Fibroblast of lung (primary cell): ENCODE data around the gene KIF1A. TPM values are rescaled to one million over a fixed set of nuclear protein-coding genes. Genes with fewer than 3 reads are reported as not detected.
"Not testable (repeated sequence)": the region's sequence is repeated elsewhere in the genome, so short reads cannot be mapped to it uniquely, and the experiment has no call there.

Experiments
- DNase-seq, 2 donors: peaks; one replicate each; pipeline versions ENCODE4 v3.0.0 to v3.0.0-alpha.2; 2010; ENCODE audit warnings: low read depth in 2 of 2
- H2AFZ ChIP-seq: 2 replicates; pipeline ENCODE4 v1.5.1; 2012; ENCODE audit warnings: low read length, control low read depth, inconsistent platforms
- H3K27ac ChIP-seq: 2 replicates; pipeline ENCODE4 v1.5.1; 2011; ENCODE audit warnings: low read length, control low read depth; ENCODE audit not compliant: insufficient read depth
- H3K27me3 ChIP-seq: 2 replicates; pipeline ENCODE4 v1.5.1; 2011; ENCODE audit warnings: mild to moderate bottlenecking, low read length; ENCODE audit not compliant: control insufficient read depth, insufficient read depth
- H3K36me3 ChIP-seq: 2 replicates; pipeline ENCODE4 v1.5.1; 2011; ENCODE audit warnings: low read length; ENCODE audit not compliant: control insufficient read depth, insufficient read depth
- H3K4me1 ChIP-seq: 2 replicates; pipeline ENCODE4 v1.5.1; 2011; ENCODE audit warnings: low read length; ENCODE audit not compliant: control insufficient read depth, insufficient read depth; ENCODE audit errors: extremely low read depth
- H3K4me2 ChIP-seq: 2 replicates; pipeline ENCODE4 v1.5.1; 2011; ENCODE audit warnings: low read length, control low read depth; ENCODE audit not compliant: insufficient read depth; ENCODE audit errors: extremely low read depth
- H3K4me3 ChIP-seq, 4 experiments: fragments of 200-600 bp in 1 of 4; sonication (generic) in 1 of 4; replicated peaks in 1 of 4; 2 replicates each; pipeline ENCODE4 v1.5.1; 2011 to 2016; ENCODE audit warnings: low read length in 4 of 4, low read depth in 3 of 4, mild to moderate bottlenecking in 3 of 4, control low read depth in 2 of 4, inconsistent platforms in 1 of 4, mixed read lengths in 1 of 4; ENCODE audit not compliant: insufficient read depth in 1 of 4; ENCODE audit errors: control extremely low read depth in 1 of 4
- H3K79me2 ChIP-seq: 2 replicates; pipeline ENCODE4 v1.5.1; 2012; ENCODE audit warnings: mild to moderate bottlenecking, low read length, inconsistent platforms; ENCODE audit not compliant: control insufficient read depth, insufficient read depth
- H3K9ac ChIP-seq: 2 replicates; pipeline ENCODE4 v1.5.1; 2011; ENCODE audit warnings: mild to moderate bottlenecking, low read length, control low read depth; ENCODE audit not compliant: insufficient read depth
- H3K9me3 ChIP-seq: 2 replicates; pipeline ENCODE4 v1.5.1; 2012; ENCODE audit warnings: low read depth, low read length; ENCODE audit not compliant: control insufficient read depth, insufficient read depth
- H4K20me1 ChIP-seq: 2 replicates; pipeline ENCODE4 v1.5.1; 2011; ENCODE audit warnings: low read length; ENCODE audit not compliant: control insufficient read depth, insufficient read depth; ENCODE audit errors: extremely low read depth
- CTCF ChIP-seq, 2 donors: IDR thresholded peaks in 1 of 2; conservative IDR thresholded peaks in 1 of 2; 1 replicate in 1 of 2; 2 replicates in 1 of 2; pipeline ENCODE4 v1.5.1; 2011 to 2012; ENCODE audit warnings: low read length in 2 of 2, control low read depth in 1 of 2, inconsistent platforms in 1 of 2, low read depth in 1 of 2, mild to moderate bottlenecking in 1 of 2
- EZH2 ChIP-seq: IDR thresholded peaks from 2 replicates; pipeline ENCODE4 v1.5.1; 2012; ENCODE audit warnings: low read length, control low read depth, mild to moderate bottlenecking; ENCODE audit errors: missing control alignments
- polyA plus RNA-seq, 2 donors: library from polyadenylated mRNA; depleted of rRNA in 1 of 2; stranded (reverse) in 1 of 2; unstranded in 1 of 2; fragments of >200 nt; gene quantifications; 2 replicates each; pipeline ENCODE4 v1.2.1, GENCODE V29; 2011 to 2012; ENCODE audit warnings: missing spikeins in 1 of 2
- total RNA-seq: library from RNA; depleted of rRNA; stranded (reverse); fragments of >200 nt; gene quantifications from 2 replicates; pipeline ENCODE4 v1.2.1, GENCODE V29; 2014

The KIF1A gene
- total and polyA plus RNA-seq, 2 donors (not counting 1 experiment from before 2014, with no cell fraction given): 0.05 TPM; not detected in 1

DNA sequence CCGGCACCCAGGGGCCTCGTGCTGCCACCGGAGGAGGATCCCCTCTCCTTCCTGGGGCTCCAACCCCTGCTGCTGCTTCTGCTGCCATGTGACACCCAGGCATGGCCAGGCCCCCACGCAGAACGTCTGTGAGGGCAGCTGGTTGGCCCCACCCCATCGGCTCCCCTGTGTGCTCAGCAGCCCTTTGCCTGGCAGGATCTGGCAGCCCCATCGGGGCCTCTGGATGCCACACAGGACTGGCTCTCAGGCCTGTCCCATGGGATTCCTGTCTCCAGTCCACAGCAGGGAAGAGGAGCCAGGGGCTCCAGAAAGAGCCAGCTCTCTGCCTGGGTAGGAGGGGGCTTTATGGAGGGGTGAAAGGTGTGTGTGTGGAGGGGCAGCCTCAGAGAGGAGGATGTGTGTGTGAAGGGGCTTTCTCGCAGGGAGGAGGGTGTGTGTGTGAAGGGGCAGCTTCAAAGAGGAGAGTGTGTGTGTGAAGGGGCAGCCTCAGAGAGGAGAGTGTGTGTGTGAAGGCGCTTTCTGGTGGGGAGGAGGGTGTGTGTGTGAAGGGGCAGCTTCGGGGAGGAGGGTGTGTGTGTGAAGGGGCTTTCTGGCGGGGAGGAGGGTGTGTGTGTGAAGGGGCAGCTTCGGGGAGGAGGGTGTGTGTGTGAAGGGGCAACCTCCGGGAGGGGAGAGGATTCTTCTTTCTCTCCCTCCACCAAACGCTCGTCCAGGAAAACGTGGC, 145.4 kb downstream of the KIF1A start:
- not testable (repeated sequence) for H3K4me3 ChIP-seq, H3K36me3 ChIP-seq, H2AFZ ChIP-seq, H3K27me3 ChIP-seq, H3K79me2 ChIP-seq, H3K27ac ChIP-seq, H3K4me2 ChIP-seq, H4K20me1 ChIP-seq, H3K9ac ChIP-seq, H3K9me3 ChIP-seq, H3K4me1 ChIP-seq, DNase-seq

GRCh38 chr2:240672701-240673190, 147.3 kb downstream of the KIF1A start:
- peaks cover 8% of the 10 kb centered on the region for H3K27me3 ChIP-seq
- no peak overlapping the region for H3K27ac ChIP-seq
- no peak overlapping the region for H3K4me2 ChIP-seq
- H2AFZ ChIP-seq: no peak overlapping the region
- no peak for TF ChIP-seq CTCF (conservative IDR thresholded peaks at IDR 0.05 in 1 of 2, IDR thresholded peaks at IDR 0.05 in 1 of 2; ENCODE audit: low read depth in 1 of 2, low read length in 2 of 2)
- no peak for TF ChIP-seq EZH2
- no peak overlapping the region for H3K9ac ChIP-seq
- H3K4me3 ChIP-seq: no peak overlapping the region
- H3K4me1 ChIP-seq: no peaks in the 10 kb centered on the region
- H3K79me2 ChIP-seq: no peaks in the 10 kb centered on the region
- no peaks in the 10 kb centered on the region for H3K9me3 ChIP-seq
- DNase-seq: no peak
- no peaks in the 10 kb centered on the region for H3K36me3 ChIP-seq
- H4K20me1 ChIP-seq: no peaks in the 10 kb centered on the region

GRCh38 chr2:240672076-240672700, 147.8 kb downstream of the KIF1A start:
- Histone ChIP-seq H3K36me3 (no peaks in the 10 kb centered on the region), H2AFZ (no peak overlapping the region), H3K4me2 (no peak overlapping the region), H4K20me1 (no peaks in the 10 kb centered on the region), H3K79me2 (no peaks in the 10 kb centered on the region), H3K9me3 (no peaks in the 10 kb centered on the region), H3K27me3 (peaks cover 8% of the 10 kb centered on the region), H3K4me1 (no peaks in the 10 kb centered on the region), H3K27ac (no peak overlapping the region), H3K4me3 (no peak overlapping the region), H3K9ac (no peak overlapping the region)
- DNase-seq: no peak
- TF ChIP-seq CTCF (conservative IDR thresholded peaks at IDR 0.05 in 1 of 2, IDR thresholded peaks at IDR 0.05 in 1 of 2; ENCODE audit: low read depth in 1 of 2, low read length in 2 of 2) (no peak), EZH2 (no peak)
